ENCODE measurements around the gene VSIG10L. TPM values are rescaled to one million over a fixed set of nuclear protein-coding genes. Genes with fewer than 3 reads are reported as not detected.

The VSIG10L gene
- total RNA-seq, 1 donor: 0.72 TPM

- Histone ChIP-seq H3K27ac (ENCODE audit: low read depth, low read length) (no peak overlapping the region), H3K27me3 (ENCODE audit: insufficient read depth, low read length) (no peaks in the 10 kb centered on the region), H2AFZ (ENCODE audit: low read length) (no peak overlapping the region), H3K4me2 (ENCODE audit: insufficient read depth, low read length) (no peak overlapping the region), H3K36me3 (ENCODE audit: insufficient read depth, low read length) (no peaks in the 10 kb centered on the region), H3K9me3 (ENCODE audit: low read depth, low read length) (no peaks in the 10 kb centered on the region), H3K4me1 (ENCODE audit: insufficient read depth, low read length) (no peaks in the 10 kb centered on the region), H3K79me2 (ENCODE audit: insufficient read depth, low read length) (no peaks in the 10 kb centered on the region), H3K4me3 (ENCODE audit: insufficient read depth, low read length) (no peak overlapping the region), H4K20me1 (ENCODE audit: insufficient read depth, low read length) (no peaks in the 10 kb centered on the region)
- peak; percentile 68 for DNase-seq (ENCODE audit: insufficient read length, low spot score, missing footprints)
- no peak for TF ChIP-seq CTCF (IDR thresholded peaks at IDR 0.05; ENCODE audit: extremely low read depth, low read depth, low read length)
Measured at GRCh38 chr19:51318687-51319648, 23.0 kb downstream of the VSIG10L start.

GRCh38 chr19:51317968-51318367 is 24.0 kb downstream of the VSIG10L start:
- no peak for TF ChIP-seq CTCF (IDR thresholded peaks at IDR 0.05; ENCODE audit: extremely low read depth, low read depth, low read length)
- Histone ChIP-seq H3K36me3 (ENCODE audit: insufficient read depth, low read length) (no peaks in the 10 kb centered on the region), H3K4me3 (ENCODE audit: insufficient read depth, low read length) (no peak overlapping the region), H2AFZ (ENCODE audit: low read length) (no peak overlapping the region), H3K27ac (ENCODE audit: low read depth, low read length) (no peak overlapping the region), H4K20me1 (ENCODE audit: insufficient read depth, low read length) (no peaks in the 10 kb centered on the region), H3K4me1 (ENCODE audit: insufficient read depth, low read length) (no peaks in the 10 kb centered on the region), H3K4me2 (ENCODE audit: insufficient read depth, low read length) (no peak overlapping the region), H3K79me2 (ENCODE audit: insufficient read depth, low read length) (no peaks in the 10 kb centered on the region), H3K9me3 (ENCODE audit: low read depth, low read length) (no peaks in the 10 kb centered on the region), H3K27me3 (ENCODE audit: insufficient read depth, low read length) (peaks cover 3% of the 10 kb centered on the region)
- DNase-seq (ENCODE audit: insufficient read length, low spot score, missing footprints): peak; percentile 58

GRCh38 chr19:51317376-51317775 is 24.6 kb downstream of the VSIG10L start:
- no peak for TF ChIP-seq CTCF (IDR thresholded peaks at IDR 0.05; ENCODE audit: extremely low read depth, low read depth, low read length)
- Histone ChIP-seq H3K4me3 (ENCODE audit: insufficient read depth, low read length) (no peak overlapping the region), H3K36me3 (ENCODE audit: insufficient read depth, low read length) (no peaks in the 10 kb centered on the region)

GRCh38 chr19:51316688-51317087 is 25.3 kb downstream of the VSIG10L start:
- TF ChIP-seq CTCF (IDR thresholded peaks at IDR 0.05; ENCODE audit: extremely low read depth, low read depth, low read length): no peak
- DNase-seq (ENCODE audit: insufficient read length, low spot score, missing footprints): no peak
- H3K36me3 ChIP-seq (ENCODE audit: insufficient read depth, low read length): no peaks in the 10 kb centered on the region

More at GRCh38 chr19:51317376-51317775, 24.6 kb downstream of the VSIG10L start:
- peak; percentile 39 for DNase-seq (ENCODE audit: insufficient read length, low spot score, missing footprints)
- Histone ChIP-seq H2AFZ (ENCODE audit: low read length) (no peak overlapping the region), H3K79me2 (ENCODE audit: insufficient read depth, low read length) (no peaks in the 10 kb centered on the region), H3K9me3 (ENCODE audit: low read depth, low read length) (no peaks in the 10 kb centered on the region), H3K4me1 (ENCODE audit: insufficient read depth, low read length) (no peaks in the 10 kb centered on the region), H3K27ac (ENCODE audit: low read depth, low read length) (no peak overlapping the region), H4K20me1 (ENCODE audit: insufficient read depth, low read length) (no peaks in the 10 kb centered on the region), H3K4me2 (ENCODE audit: insufficient read depth, low read length) (no peak overlapping the region), H3K27me3 (ENCODE audit: insufficient read depth, low read length) (peaks cover 6% of the 10 kb centered on the region)

More at GRCh38 chr19:51316688-51317087, 25.3 kb downstream of the VSIG10L start:
- Histone ChIP-seq H3K4me2 (ENCODE audit: insufficient read depth, low read length) (no peak overlapping the region), H3K79me2 (ENCODE audit: insufficient read depth, low read length) (no peaks in the 10 kb centered on the region), H3K27me3 (ENCODE audit: insufficient read depth, low read length) (peaks cover 8% of the 10 kb centered on the region), H3K27ac (ENCODE audit: low read depth, low read length) (no peak overlapping the region), H2AFZ (ENCODE audit: low read length) (no peak overlapping the region), H3K4me3 (ENCODE audit: insufficient read depth, low read length) (no peak overlapping the region), H4K20me1 (ENCODE audit: insufficient read depth, low read length) (no peaks in the 10 kb centered on the region), H3K4me1 (ENCODE audit: insufficient read depth, low read length) (no peaks in the 10 kb centered on the region), H3K9me3 (ENCODE audit: low read depth, low read length) (no peaks in the 10 kb centered on the region)
